Measurements from ENCODE around the gene ZSWIM1.
"Not testable (repeated sequence)": the region's sequence is repeated elsewhere in the genome, so short reads cannot be mapped to it uniquely, and the experiment has no call there.

ZSWIM1 gene

DNA sequence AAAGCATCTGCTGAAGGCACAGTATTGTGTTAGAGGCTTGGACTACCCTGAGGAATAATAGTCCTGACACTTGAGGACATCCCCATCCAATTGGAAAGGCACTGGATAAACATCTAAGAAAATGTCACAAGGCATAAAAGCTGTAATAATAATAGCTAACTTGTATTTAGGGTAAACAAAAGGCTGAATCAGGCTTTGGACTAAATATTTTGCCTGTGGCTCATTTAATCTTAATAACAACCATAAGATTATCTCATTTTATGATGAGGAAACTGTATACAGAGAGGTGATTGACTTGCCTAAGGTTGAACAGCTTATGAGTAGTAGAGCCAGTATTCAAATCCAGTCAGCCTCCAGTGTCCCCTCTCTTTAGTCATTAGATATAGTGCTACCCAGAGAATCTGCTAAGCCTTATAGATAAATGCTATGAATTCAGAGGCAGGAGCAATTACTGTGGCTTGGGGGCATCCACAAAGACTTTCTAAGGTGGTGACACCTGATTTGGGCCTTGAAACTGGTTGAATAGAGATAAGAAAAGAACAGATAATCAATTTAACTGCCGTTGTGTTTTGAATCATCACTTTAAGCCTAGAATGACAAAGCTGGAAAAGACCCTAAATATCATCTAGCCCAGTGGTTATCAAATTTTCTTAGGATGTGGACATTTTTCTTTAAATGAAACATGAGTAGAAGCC, 7.5 kb upstream of the ZSWIM1 start:
- no peak for TF ChIP-seq Cebpa-rat (IDR thresholded peaks at IDR 0.05)
- no peaks in the 10 kb centered on the region for H3K4me1 ChIP-seq
- no peaks in the 10 kb centered on the region for H3K9me3 ChIP-seq (replicated peaks in 1 of 11)
- H3K4me2 ChIP-seq, result no peak overlapping the region
- no peak overlapping the region for H3K9ac ChIP-seq
- no peak overlapping the region for H3K27ac ChIP-seq
- H3K36me3 ChIP-seq, result peaks cover 19 to 56% (median 32%) of the 10 kb centered on the region in 11 experiments
- H3K27me3 ChIP-seq, result no peaks in the 10 kb centered on the region
- no peak overlapping the region for H3K4me3 ChIP-seq
- peaks cover 0 to 18% (median 0%) of the 10 kb centered on the region in 11 experiments; a peak in 1 of 22 replicates for H4K20me1 ChIP-seq

DNA sequence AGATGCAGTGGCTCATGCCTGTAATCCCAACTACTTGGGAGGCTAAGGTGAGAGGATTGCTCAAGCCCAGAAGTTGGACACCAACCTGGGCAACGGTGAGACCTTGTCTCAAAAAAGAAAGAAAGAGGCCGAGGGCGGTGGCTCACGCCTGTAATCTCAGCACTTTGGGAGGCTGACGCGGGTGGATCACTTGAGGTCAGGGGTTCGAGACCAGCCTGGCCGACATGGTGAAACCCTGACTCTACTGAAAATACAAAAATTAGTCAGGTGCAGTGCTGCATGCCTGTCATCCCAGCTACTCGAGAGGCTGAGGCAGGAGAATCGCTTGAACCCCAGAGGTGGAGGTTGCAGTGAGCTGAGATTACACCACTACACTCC, 6.9 kb upstream of the ZSWIM1 start:
- not testable (repeated sequence) for H3K9ac ChIP-seq; H3K4me3 ChIP-seq; H3K27ac ChIP-seq; H3K4me2 ChIP-seq; H3K9me3 ChIP-seq (replicated peaks in 1 of 11); H3K4me1 ChIP-seq; H3K27me3 ChIP-seq
- Histone ChIP-seq H3K36me3 (peaks cover 19 to 59% (median 37%) of the 10 kb centered on the region in 11 experiments), H4K20me1 (peaks cover 0 to 18% (median 0%) of the 10 kb centered on the region in 11 experiments; a peak in 1 of 22 replicates)

DNA sequence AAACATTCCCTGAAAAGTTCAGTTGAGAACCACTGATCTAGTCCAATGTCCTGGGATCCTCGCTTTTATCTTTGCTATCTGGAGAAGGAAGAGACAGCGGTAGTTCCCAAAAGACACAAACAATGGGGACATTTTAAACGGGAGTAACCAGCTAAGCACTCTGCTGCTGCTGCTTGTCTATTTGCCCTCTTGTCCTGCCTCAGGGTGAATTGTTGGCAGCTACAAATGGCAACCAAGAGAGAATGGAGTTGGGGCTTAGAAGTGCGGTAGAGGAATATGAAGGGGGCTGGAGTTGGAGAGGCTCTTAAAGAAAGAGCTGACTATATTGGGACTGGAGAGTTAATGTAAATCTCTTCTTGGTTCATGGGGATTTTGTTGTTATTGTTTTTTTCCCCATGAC, 6.5 kb upstream of the ZSWIM1 start:
- Histone ChIP-seq H3K4me3 (no peak overlapping the region), H3K27me3 (no peaks in the 10 kb centered on the region), H3K4me2 (no peak overlapping the region), H4K20me1 (peaks cover 0 to 18% (median 0%) of the 10 kb centered on the region in 11 experiments; a peak in 1 of 22 replicates), H3K4me1 (no peaks in the 10 kb centered on the region), H3K27ac (no peak overlapping the region), H3K9me3 (replicated peaks in 1 of 11) (no peaks in the 10 kb centered on the region), H3K36me3 (peaks cover 19 to 58% (median 37%) of the 10 kb centered on the region in 11 experiments), H3K9ac (no peak overlapping the region)
- no peak for TF ChIP-seq Cebpa-rat (IDR thresholded peaks at IDR 0.05)

DNA sequence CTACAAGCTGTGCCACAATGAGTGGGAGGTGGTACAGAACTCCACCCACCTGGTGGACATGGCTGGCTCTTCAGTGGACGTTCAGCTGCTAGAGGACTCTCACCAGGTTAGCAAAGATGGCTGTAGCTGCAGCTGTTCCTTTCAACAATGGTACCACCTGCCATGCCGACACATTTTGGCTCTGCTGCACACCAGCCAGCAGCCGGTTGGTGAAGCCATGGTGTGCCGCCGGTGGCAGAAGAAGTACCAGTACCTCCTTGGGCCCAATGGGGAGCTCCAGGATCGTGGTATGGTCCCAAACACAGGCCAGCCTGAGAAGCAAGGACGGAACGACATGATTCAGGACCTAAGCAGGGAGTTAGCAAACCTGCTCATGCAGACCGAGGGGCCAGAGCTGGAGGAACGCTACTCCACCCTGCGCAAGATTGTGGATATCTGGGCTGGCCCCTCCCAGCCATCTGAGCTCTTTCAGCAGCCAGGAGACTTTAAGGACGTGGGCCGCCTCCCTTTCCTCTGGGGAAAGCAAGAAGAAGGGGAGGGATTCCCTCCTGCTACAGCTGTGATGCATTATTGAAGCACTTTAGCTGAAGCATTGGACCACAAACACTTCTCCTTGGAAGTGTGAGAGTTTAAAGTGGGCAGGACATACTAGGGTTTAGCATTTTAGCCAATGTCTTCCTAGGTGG, 2.8 kb upstream of the ZSWIM1 start:
- peaks cover 31 to 53% (median 43%) of the 10 kb centered on the region in 11 experiments for H3K36me3 ChIP-seq
- H3K4me1 ChIP-seq, result peaks cover 9 to 26% (median 20%) of the 10 kb centered on the region in 10 experiments
- TF ChIP-seq Cebpa-rat (IDR thresholded peaks at IDR 0.05), result no peak
- H4K20me1 ChIP-seq, result peaks cover 0 to 25% (median 2%) of the 10 kb centered on the region in 11 experiments; a peak in 9 of 22 replicates
- H3K9me3 ChIP-seq (replicated peaks in 1 of 11), result no peaks in the 10 kb centered on the region
- no peak overlapping the region for H3K27ac ChIP-seq
- no peak overlapping the region for H3K4me3 ChIP-seq
- H3K27me3 ChIP-seq, result no peaks in the 10 kb centered on the region
- no peak overlapping the region for H3K4me2 ChIP-seq
- no peak overlapping the region; a peak in 1 of 22 replicates for H3K9ac ChIP-seq

DNA sequence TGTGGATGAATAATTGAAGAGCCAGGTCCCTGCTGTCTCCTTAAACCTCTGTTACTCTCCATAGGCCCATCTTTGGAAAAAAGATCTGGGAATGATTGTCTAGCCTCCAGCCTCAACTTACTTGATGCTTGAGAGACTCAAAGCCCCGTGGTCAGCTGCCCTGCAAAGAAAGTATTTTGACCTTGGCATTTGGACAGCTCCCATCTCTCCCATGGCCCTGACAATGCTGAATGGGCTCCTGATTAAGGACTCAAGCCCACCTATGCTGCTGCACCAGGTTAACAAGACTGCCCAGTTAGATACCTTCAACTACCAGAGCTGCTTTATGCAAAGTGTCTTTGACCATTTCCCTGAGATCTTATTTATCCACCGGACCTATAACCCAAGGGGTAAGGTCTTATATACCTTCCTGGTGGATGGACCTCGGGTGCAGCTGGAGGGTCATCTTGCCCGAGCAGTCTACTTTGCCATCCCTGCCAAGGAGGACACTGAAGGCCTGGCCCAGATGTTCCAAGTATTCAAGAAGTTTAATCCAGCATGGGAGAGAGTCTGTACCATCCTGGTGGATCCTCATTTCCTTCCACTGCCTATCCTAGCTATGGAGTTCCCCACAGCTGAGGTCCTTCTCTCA, 1.6 kb downstream of the ZSWIM1 start:
- H3K9ac ChIP-seq, result no peak overlapping the region
- peaks cover 31 to 67% (median 58%) of the 10 kb centered on the region in 11 experiments for H3K36me3 ChIP-seq
- no peaks in the 10 kb centered on the region for H3K27me3 ChIP-seq
- H3K4me2 ChIP-seq, result peak overlapping the region in 10 of 11 experiments; percentile 68 to 97 (median 90); a peak in 14 of 22 replicates
- TF ChIP-seq Cebpa-rat (IDR thresholded peaks at IDR 0.05), result no peak
- H3K27ac ChIP-seq, result no peak overlapping the region
- peaks cover 18 to 60% (median 45%) of the 10 kb centered on the region in 10 experiments for H3K4me1 ChIP-seq
- peaks cover 0 to 49% (median 17%) of the 10 kb centered on the region in 11 experiments; a peak in 15 of 22 replicates for H4K20me1 ChIP-seq
- H3K9me3 ChIP-seq (replicated peaks in 1 of 11), result no peaks in the 10 kb centered on the region
- no peak overlapping the region for H3K4me3 ChIP-seq

DNA sequence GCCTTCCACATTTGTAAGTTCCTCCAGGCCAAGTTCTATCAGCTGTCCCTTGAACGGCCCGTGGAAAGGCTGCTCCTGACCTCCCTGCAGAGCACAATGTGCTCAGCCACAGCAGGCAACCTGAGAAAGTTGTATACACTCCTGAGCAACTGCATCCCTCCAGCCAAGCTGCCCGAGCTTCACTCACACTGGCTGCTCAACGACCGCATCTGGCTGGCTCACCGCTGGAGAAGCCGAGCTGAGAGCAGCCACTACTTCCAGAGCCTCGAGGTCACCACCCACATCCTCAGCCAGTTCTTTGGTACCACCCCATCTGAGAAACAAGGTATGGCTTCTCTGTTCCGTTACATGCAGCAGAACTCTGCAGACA, 2.1 kb downstream of the ZSWIM1 start:
- Histone ChIP-seq H3K36me3 (peaks cover 26 to 66% (median 53%) of the 10 kb centered on the region in 11 experiments), H3K9me3 (replicated peaks in 1 of 11) (no peaks in the 10 kb centered on the region), H3K4me2 (peak overlapping the region in 4 of 11 experiments; percentile 12 to 92 (median 32); a peak in 3 of 22 replicates), H3K9ac (no peak overlapping the region), H3K27ac (no peak overlapping the region), H4K20me1 (peaks cover 0 to 44% (median 17%) of the 10 kb centered on the region in 11 experiments; a peak in 15 of 22 replicates), H3K4me1 (peaks cover 18 to 60% (median 45%) of the 10 kb centered on the region in 10 experiments), H3K4me3 (no peak overlapping the region), H3K27me3 (no peaks in the 10 kb centered on the region)
- no peak for TF ChIP-seq Cebpa-rat (IDR thresholded peaks at IDR 0.05)

DNA sequence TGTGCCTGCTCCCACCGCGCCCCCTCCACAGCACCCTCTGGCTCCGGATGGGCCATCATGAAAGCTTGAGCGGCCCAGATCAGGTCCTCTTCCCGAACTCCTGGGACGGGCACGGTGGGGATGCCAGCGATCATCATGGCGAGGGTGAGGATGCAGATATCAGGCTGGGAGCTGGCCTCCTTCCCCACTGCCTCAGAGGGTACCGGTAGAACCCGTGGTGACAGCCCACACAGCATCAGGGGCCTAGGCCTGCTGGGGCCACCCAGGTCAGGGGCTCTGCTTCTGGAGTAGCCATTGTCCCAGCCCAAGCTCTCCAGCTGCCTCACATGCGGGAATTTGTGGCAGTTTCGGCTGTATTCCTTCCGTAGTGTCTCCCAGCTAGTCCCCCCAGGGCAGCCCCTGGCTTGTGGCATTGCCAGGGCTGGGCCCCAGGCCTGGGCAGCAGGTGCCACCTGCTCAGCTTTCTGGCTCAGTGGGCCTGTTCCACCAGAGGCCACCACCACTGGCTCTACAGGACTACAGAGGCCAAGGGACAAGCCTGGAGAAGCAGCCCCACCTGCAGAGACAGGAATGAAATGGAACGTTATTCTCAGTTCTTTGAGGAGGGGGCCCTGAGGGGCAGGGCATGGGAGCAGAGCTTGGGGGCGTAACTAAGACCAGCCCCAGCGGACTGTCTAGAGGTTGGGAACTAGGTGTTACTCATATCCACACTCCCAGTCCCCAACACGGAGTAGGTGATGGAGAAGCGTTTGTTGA, 5.7 kb downstream of the ZSWIM1 start:
- Histone ChIP-seq H3K4me2 (no peak overlapping the region), H3K27me3 (no peaks in the 10 kb centered on the region), H3K4me1 (peaks cover 39 to 81% (median 66%) of the 10 kb centered on the region in 10 experiments), H3K4me3 (no peak overlapping the region), H4K20me1 (peaks cover 0 to 49% (median 23%) of the 10 kb centered on the region in 11 experiments; a peak in 15 of 22 replicates), H3K36me3 (peaks cover 22 to 54% (median 43%) of the 10 kb centered on the region in 11 experiments), H3K9ac (peak overlapping the region in 3 of 11 experiments; percentile 0 to 4 (median 1); a peak in 2 of 22 replicates), H3K27ac (no peak overlapping the region), H3K9me3 (replicated peaks in 1 of 11) (no peaks in the 10 kb centered on the region)
- TF ChIP-seq Cebpa-rat (IDR thresholded peaks at IDR 0.05), result no peak

DNA sequence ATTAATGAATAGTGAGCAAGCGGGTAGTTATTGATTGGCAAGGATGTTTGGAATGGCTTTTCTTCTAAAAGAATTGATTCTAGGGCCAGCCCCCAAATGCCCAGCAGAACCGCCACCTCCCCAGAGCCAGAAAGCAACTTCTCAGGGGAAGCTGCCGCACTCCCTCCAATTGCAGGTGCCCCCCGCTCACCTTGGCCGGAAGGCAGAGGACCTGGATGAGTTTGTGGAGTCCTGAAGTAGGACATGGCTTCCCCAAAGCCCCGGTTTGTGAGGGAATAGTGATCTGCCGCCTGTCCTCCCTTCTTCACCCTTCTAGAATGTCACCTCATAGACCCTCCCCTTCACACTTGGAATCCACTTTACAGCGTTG, 6.3 kb downstream of the ZSWIM1 start, which contains the start of gene SPATA25:
TSS of gene SPATA25 (minus strand) at position 277 of the 370 bp plus-strand sequence. CDS start at position 245, 32 bp downstream.
- peak within 1 kb of the TSS in 4 of 11 experiments; percentile 0 to 9 (median 2); a peak in 3 of 22 replicates for H3K9ac ChIP-seq
- H3K4me1 ChIP-seq, result peaks cover 40 to 81% (median 65%) of the 10 kb centered on the region in 10 experiments
- no peak within 1 kb of the TSS for H3K4me3 ChIP-seq
- H3K4me2 ChIP-seq, result peak within 1 kb of the TSS in 9 of 11 experiments; percentile 2 to 99 (median 96); a peak in 12 of 22 replicates
- H3K9me3 ChIP-seq (replicated peaks in 1 of 11), result no peaks in the 10 kb centered on the region
- TF ChIP-seq Cebpa-rat (IDR thresholded peaks at IDR 0.05), result no peak
- H3K27ac ChIP-seq, result no peak within 1 kb of the TSS
- peaks cover 0 to 53% (median 24%) of the 10 kb centered on the region in 11 experiments; a peak in 15 of 22 replicates for H4K20me1 ChIP-seq
- peaks cover 19 to 54% (median 40%) of the 10 kb centered on the region in 11 experiments for H3K36me3 ChIP-seq
- H3K27me3 ChIP-seq, result no peaks in the 10 kb centered on the region

Measured in BLaER1 treated with 17β-estradiol and CSF1 and Interleukin-3, amounts not matched to agents 10 nM and 100 nM (cell line).